ENCODE data around the gene CAMK1D. TPM values are rescaled to one million over a fixed set of nuclear protein-coding genes. Genes with fewer than 3 reads are reported as not detected.

The CAMK1D gene
- total RNA-seq, 4 donors from 2014 or later, result 8.8 to 17.8 (median 13.9) TPM

GRCh38 chr10:12412666-12413368 lies 63.5 kb downstream of the CAMK1D start:
- TF ChIP-seq CTCF (IDR thresholded peaks at IDR 0.05; ENCODE audit: low read depth), result no peak

GRCh38 chr10:12413369-12413711 lies 64.0 kb downstream of the CAMK1D start:
- no peak for TF ChIP-seq CTCF (IDR thresholded peaks at IDR 0.05; ENCODE audit: low read depth)

GRCh38 chr10:12414278-12414989 lies 65.1 kb downstream of the CAMK1D start:
- no peak for TF ChIP-seq CTCF (IDR thresholded peaks at IDR 0.05; ENCODE audit: low read depth)

GRCh38 chr10:12416344-12417050 lies 67.2 kb downstream of the CAMK1D start:
- no peak for TF ChIP-seq CTCF (IDR thresholded peaks at IDR 0.05; ENCODE audit: low read depth)

GRCh38 chr10:12417331-12417730 lies 68.0 kb downstream of the CAMK1D start:
- no peak for TF ChIP-seq CTCF (IDR thresholded peaks at IDR 0.05; ENCODE audit: low read depth)

GRCh38 chr10:12418000-12418399 lies 68.7 kb downstream of the CAMK1D start:
- no peak for TF ChIP-seq CTCF (IDR thresholded peaks at IDR 0.05; ENCODE audit: low read depth)

- TF ChIP-seq CTCF (IDR thresholded peaks at IDR 0.05; ENCODE audit: low read depth), result no peak
Observed at GRCh38 chr10:12418725-12419261, 69.4 kb downstream of the CAMK1D start.
